A172 (cell line): ENCODE measurements around the gene NRG3. TPM values are rescaled to one million over a fixed set of nuclear protein-coding genes. Genes with fewer than 3 reads are reported as not detected.
"Not testable (repeated sequence)": the region's sequence is repeated elsewhere in the genome, so short reads cannot be mapped to it uniquely, and the experiment has no call there.

ENCODE experiments used
- DNase-seq: peaks from one replicate; pipeline ENCODE4 v3.0.0-alpha.2; 2015; ENCODE audit warnings: low spot score
- total RNA-seq: library from RNA; depleted of rRNA; stranded (reverse); fragments of >200 nt; shearing (Covaris generic); gene quantifications from 2 replicates; pipeline ENCODE4 v1.2.3, GENCODE V29; 2014

NRG3 gene
- total RNA-seq, 1 experiment from 2014 or later: 0.16 TPM

- peak; percentile 48 for DNase-seq
Observed at GRCh38 chr10:82981137-82981723, 1106.2 kb downstream of the NRG3 start.

- peak; percentile 97 for DNase-seq
Observed at GRCh38 chr10:82982110-82982608, 1107.2 kb downstream of the NRG3 start.

DNA sequence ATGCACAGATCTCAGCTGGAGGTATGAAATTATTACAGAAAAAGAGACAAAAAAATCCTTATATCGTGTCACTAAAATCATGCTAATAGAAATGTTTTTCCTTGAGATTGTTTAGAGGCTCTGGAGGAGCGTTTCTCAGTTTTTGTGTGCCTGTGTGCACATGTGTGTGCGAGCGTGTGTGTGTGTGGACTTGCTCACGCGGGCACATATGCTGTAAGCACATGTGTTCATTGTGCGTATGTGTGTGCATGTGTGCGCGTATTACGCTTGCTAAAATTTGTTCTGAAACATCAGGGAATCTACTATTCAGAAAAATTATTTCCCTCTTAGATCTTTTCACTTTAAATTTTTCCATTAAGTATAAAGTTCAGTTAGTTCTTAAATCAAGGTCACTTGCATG, 1111.2 kb downstream of the NRG3 start:
- DNase-seq: no peak

DNA sequence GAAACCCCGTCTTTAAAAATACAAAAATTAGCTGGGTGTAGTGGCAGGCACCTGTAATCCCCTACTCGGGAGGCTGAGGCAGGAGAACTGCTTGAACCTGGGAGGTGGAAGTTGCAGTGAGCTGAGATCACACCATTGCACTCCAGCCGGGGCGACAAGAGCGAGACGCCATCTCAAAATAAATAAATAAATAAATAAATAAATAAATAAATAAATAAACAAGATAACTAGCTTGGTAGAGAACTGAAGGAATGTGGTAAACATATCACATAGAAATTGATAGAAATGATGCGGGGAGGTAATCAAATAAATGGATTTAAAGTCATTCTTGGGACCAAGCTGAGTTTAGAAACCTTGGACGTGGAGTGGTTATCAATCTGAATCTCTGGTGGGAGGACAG, 1131.5 kb downstream of the NRG3 start:
- not testable (repeated sequence) for DNase-seq

DNA sequence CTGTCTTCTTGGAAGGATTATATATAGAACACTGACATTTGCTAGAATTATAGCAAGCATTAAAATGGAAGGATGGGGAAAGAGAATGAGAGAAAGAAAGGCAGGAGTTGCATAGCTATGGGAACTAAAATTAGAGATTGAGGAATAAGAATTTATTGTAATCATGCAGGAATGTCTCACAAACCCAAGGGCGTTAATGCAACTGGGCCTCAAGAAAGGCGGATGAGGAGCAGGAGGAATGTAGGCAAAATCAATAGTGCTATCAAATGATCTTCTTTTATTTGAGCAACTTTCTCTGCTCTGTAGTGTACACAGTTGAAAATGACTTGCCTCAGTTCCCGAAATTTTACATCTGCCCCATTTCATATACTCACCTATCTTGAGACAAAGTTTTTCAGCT, 1132.5 kb downstream of the NRG3 start:
- DNase-seq: no peak

GRCh38 chr10:83012866-83013265, 1137.9 kb downstream of the NRG3 start:
- DNase-seq: peak; percentile 42

DNA sequence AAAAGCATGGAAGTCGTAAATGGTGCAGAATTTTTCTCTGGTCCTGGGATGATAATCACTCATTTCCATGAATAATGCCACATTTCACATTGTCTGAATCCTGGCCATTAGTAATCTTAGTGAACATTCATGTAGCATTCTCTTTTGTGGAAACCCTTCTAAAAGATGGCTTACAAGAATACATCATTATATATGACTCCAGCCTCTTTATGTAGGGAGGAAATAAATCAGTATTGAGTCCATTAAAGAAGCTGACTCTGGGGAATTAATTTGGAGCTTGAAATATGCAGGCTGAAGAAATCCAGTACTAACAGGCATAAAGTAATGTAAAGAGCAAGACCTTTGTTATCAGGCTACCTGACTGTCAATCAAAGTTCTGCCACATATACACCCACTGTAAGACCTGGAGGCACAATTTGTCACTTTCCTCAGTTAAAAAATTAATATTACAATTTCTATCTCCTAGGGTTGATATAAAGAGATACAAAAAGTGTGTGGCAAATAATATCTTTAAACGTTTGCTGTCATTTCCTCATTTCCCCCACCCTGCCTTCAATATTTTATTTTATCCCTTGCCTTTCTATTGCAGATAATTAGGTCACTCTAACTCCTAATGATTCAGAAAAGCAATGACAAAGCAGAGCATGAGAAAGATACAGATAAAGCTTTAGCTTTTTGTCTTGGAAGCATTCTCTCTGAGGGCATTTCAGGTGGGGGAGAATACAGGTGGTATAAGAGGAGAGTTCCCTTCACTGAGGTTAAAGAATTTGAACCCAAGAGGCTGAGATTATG, 1142.3 kb downstream of the NRG3 start:
- no peak for DNase-seq

DNA sequence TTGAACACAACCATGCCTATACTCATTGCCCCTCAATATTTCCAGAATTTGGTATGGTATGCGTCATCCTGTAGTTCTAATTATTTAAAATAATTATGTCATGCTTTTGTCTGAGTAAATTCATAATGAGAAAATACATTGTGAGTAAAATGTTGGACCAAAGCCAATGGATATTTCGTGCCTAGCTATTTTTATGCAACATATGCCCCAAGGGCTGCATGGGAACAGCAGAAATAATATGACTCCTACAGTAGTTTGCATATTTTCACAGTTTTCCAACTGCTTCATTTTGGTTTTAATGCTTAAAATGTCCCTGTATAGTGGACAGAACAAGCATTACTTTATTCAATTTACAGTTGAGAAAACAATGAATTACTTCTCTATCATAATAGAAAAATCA, 1148.7 kb downstream of the NRG3 start:
- no peak for DNase-seq
